Thoracic aorta (tissue), 2 donors: ENCODE results near the gene RPL28. TPM values are rescaled to one million over a fixed set of nuclear protein-coding genes. Genes with fewer than 3 reads are reported as not detected.

Experiments used
- ATAC-seq: fragments of 150-250 bp; one replicate; pipeline ENCODE4 v1.8.0; 2017; ENCODE audit warnings: low read depth; ENCODE audit not compliant: insufficient number of reproducible peaks, low FRiP score
- DNase-seq: peaks from one replicate; pipeline ENCODE4 v3.0.0-alpha.2; 2020; ENCODE audit warnings: low spot score
- H3K27ac ChIP-seq, 2 donors: fragments of 200-600 bp; sonication (generic); 1 replicate in 1 of 2; 2 replicates in 1 of 2; pipeline ENCODE4 v1.5.1; 2016; ENCODE audit warnings: mild to moderate bottlenecking in 2 of 2, moderate library complexity in 2 of 2
- H3K27me3 ChIP-seq: fragments of 200-600 bp; sonication (generic); replicated peaks from 2 replicates; pipeline ENCODE4 v1.6.0; 2016; ENCODE audit warnings: mild to moderate bottlenecking; ENCODE audit not compliant: insufficient read depth
- H3K36me3 ChIP-seq: fragments of 200-600 bp; sonication (generic); one replicate; pipeline ENCODE4 v1.5.1; 2016
- H3K4me1 ChIP-seq, 2 donors: fragments of 200-600 bp; sonication (generic); 1 replicate in 1 of 2; 2 replicates in 1 of 2; pipeline versions ENCODE4 v1.5.1 to v1.6.0; 2016; ENCODE audit warnings: low read depth in 2 of 2, mild to moderate bottlenecking in 1 of 2; ENCODE audit not compliant: control insufficient read depth in 1 of 2
- H3K4me3 ChIP-seq: fragments of 200-600 bp; sonication (generic); 2 replicates; pipeline ENCODE4 v1.5.1; 2016; ENCODE audit warnings: mild to moderate bottlenecking
- H3K9me3 ChIP-seq: fragments of 200-600 bp; sonication (generic); 2 replicates; pipeline ENCODE4 v1.5.1; 2016
- CTCF ChIP-seq: fragments of 200-600 bp; sonication (generic); IDR thresholded peaks from one replicate; pipeline ENCODE4 v1.5.1; 2019; ENCODE audit warnings: antibody characterized with exemption
- total RNA-seq, 2 donors: library from RNA; depleted of rRNA; stranded (reverse); fragments of >200 nt; gene quantifications; one replicate each; pipeline versions ENCODE4 v1.1.0 to v1.2.3, GENCODE V29; 2016

Gene RPL28
- total RNA-seq, 2 donors from 2014 or later, result 175 to 274 TPM

DNA sequence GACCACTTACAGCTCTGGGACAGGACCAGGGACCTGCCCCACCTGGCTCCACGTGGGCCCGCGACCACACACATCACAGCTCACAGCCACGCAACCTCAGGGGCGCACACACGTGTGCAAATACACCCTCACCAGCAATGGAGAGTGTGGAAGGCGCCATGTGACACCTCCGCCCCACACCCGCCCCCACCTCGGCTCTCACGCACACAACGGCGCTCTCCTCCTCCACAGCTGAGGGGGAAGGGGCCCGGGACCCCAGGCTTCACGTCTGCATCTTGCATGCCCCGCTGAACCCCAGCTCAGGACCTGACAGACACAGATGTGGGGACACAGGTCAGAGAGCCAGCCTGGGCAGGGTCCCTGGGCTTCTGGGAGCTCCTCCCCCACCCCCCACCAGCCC, 63.7 kb downstream of the RPL28 start:
- H3K36me3 ChIP-seq, result no peaks in the 10 kb centered on the region
- no peaks in the 10 kb centered on the region for H3K27me3 ChIP-seq
- no peak overlapping the region for H3K4me3 ChIP-seq
- TF ChIP-seq CTCF, result no peak
- no peaks in the 10 kb centered on the region for H3K9me3 ChIP-seq
- H3K4me1 ChIP-seq, result peaks cover 10 to 19% of the 10 kb centered on the region in 2 donors
- DNase-seq (no peak), ATAC-seq (no peak)
- no peak overlapping the region for H3K27ac ChIP-seq

DNA sequence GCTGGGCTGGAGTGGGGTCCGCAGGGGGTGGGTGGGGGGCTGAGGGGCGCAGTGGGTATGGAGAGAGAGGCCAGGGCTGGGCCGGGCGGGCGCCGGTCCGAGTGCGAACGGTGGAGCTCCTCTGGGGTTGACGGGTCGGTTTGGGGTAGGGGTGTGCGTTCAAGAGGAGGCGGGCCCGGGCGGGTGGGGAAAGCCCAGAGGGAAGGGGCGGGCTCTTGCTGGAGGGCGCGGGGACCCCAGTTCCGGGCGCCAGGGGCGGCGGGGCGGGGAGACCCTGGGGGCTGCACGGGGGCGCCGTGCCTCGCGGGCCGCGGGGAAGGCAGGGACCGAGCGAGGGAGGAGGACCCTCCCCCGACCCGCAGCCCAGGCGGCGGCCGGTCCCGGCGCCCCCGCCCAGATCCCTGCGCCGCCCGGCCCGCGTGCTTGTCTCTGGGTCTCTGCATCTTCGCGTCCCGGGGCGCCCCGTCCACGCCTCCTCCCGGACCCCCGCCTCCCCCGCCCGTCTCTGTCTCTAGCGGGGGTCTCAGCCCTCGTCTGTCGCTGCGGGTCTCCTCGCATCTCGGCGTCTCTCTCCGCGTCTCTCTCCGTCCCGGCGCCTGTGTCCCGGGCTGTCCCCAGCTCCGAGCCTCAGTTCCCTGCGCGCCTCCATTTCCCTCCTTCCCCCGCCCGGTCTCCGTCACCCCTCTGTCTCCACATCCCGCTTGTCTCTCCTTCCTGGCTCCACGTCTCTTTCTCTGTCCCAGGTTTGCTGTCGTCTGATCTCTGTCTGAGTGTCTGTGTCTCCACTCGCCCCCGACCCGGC, 65.6 kb downstream of the RPL28 start:
- no peak overlapping the region for H3K27ac ChIP-seq
- ATAC-seq, result no peak
- no peaks in the 10 kb centered on the region for H3K27me3 ChIP-seq
- no peaks in the 10 kb centered on the region for H3K9me3 ChIP-seq
- H3K36me3 ChIP-seq, result no peaks in the 10 kb centered on the region
- peak overlapping the region; percentile 39 for H3K4me3 ChIP-seq
- no peak for TF ChIP-seq CTCF
- H3K4me1 ChIP-seq, result peaks cover 10 to 19% of the 10 kb centered on the region in 2 donors
- no peak for DNase-seq

DNA sequence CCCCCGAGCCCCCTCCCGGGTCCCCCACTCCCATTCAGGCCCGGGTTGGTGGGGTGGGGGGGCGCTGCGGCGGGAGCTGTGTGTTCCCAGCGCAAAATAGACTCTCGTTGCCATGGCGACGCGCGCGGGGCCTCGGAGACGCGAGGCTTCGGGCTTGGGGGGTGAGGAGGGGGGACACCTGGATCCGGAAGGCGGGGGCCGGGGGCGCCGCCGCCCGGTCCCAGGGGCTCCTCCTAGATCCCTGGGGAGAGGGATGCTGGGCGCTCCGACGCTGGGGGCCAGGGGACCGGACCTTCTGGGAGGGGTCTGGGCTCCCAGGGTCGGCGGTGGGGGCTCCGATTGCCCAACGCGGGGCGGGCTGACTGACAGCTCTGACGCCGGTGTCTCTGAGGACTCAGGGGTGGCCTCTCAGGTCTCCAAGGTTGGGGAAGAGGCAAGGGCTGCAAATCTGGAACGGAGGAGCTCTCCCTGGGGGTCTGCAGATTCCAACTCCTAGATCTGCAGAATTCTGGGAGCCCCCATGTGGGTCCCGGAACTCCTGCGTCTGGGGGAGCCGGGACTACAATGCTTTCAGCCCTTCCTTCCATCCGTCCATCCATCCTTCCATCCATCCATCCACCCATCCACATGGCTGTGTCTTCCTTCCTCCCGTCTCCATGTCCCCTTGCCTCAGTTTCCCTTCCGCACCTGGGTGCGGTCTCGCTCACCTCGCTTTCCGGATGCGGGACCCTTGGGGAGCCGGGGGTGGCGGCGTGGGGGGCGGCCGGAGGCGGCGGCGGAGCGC, 66.4 kb downstream of the RPL28 start:
- TF ChIP-seq CTCF, result no peak

More for the DNA sequence above, 66.4 kb downstream of the RPL28 start:
- Histone ChIP-seq H3K4me1 (peaks cover 10 to 19% of the 10 kb centered on the region in 2 donors), H3K9me3 (no peaks in the 10 kb centered on the region), H3K4me3 (peak overlapping the region; percentile 39), H3K36me3 (no peaks in the 10 kb centered on the region), H3K27me3 (no peaks in the 10 kb centered on the region), H3K27ac (no peak overlapping the region)
- DNase-seq (no peak), ATAC-seq (no peak)

Other genes with a start within 250 kb of the RPL28 start
- gene TNNT1, start 236.7 kb upstream of the RPL28 start, total RNA-seq, result not detected
- not detected for gene TNNI3, start 228.2 kb upstream of the RPL28 start, total RNA-seq
- not detected for gene DNAAF3, start 219.3 kb upstream of the RPL28 start, total RNA-seq
- gene SYT5, start 205.6 kb upstream of the RPL28 start, total RNA-seq, result not detected
- gene PTPRH, start 176.4 kb upstream of the RPL28 start, total RNA-seq, result 1 to 10 TPM in 1 of 2 donors, under 1 TPM in 1; 0.14 to 1.1 TPM
- 1 to 10 TPM; 2.4 to 4.8 TPM for gene TMEM86B, start 157.2 kb upstream of the RPL28 start, total RNA-seq
- 10 to 100 TPM; 46.7 to 52.3 TPM for gene PPP6R1, start 126.9 kb upstream of the RPL28 start, total RNA-seq
- 10 to 100 TPM; 26.8 to 26.9 TPM for gene HSPBP1, start 105.8 kb upstream of the RPL28 start, total RNA-seq
- gene BRSK1, start 101.9 kb upstream of the RPL28 start, total RNA-seq, result 10 to 100 TPM; 10.8 to 16.7 TPM
- gene TMEM150B, start 60.6 kb upstream of the RPL28 start, total RNA-seq, result 1 to 10 TPM in 1 of 2 donors, not detected in 1; 6.8 TPM
- 10 to 100 TPM; 10.2 to 25.2 TPM for gene KMT5C, start 46.1 kb upstream of the RPL28 start, total RNA-seq
- not detected for gene COX6B2, start 31.2 kb upstream of the RPL28 start, total RNA-seq
- gene GARIN5B, start 22.7 kb upstream of the RPL28 start, total RNA-seq, result not detected
- gene IL11, start 15.5 kb upstream of the RPL28 start, total RNA-seq, result under 1 TPM in 1 of 2 donors, not detected in 1; 0.92 TPM
- gene TMEM190, start 9.1 kb upstream of the RPL28 start, total RNA-seq, result not detected
- 1 to 10 TPM in 1 of 2 donors, not detected in 1; 4.2 TPM for gene TMEM238, start 1.6 kb upstream of the RPL28 start, total RNA-seq
- 10 to 100 TPM; 16.3 to 17.9 TPM for gene UBE2S, start 21.9 kb downstream of the RPL28 start, total RNA-seq
- gene SHISA7, start 57.4 kb downstream of the RPL28 start, total RNA-seq, result not detected
- 10 to 100 TPM; 18.8 to 27.4 TPM for gene ISOC2, start 75.7 kb downstream of the RPL28 start, total RNA-seq
- not detected for gene C19orf85, start 78.8 kb downstream of the RPL28 start, total RNA-seq
- gene ZNF628, start 90.7 kb downstream of the RPL28 start, total RNA-seq, result 1 to 10 TPM; 3.5 to 7.2 TPM
- 1 to 10 TPM; 3.4 to 3.8 TPM for gene NAT14, start 99.3 kb downstream of the RPL28 start, total RNA-seq
- gene SSC5D, start 102.5 kb downstream of the RPL28 start, total RNA-seq, result 10 to 100 TPM in 1 of 2 donors, 1 to 10 TPM in 1; 4.3 to 58.3 TPM
- not detected for gene SBK2, start 151.2 kb downstream of the RPL28 start, total RNA-seq
- not detected for gene SBK3, start 159.6 kb downstream of the RPL28 start, total RNA-seq
- 1 to 10 TPM; 2.4 to 3.9 TPM for gene ZNF579, start 194.9 kb downstream of the RPL28 start, total RNA-seq
- 10 to 100 TPM in 1 of 2 donors, 1 to 10 TPM in 1; 9.5 to 17.3 TPM for gene FIZ1, start 213.6 kb downstream of the RPL28 start, total RNA-seq
- gene ZNF524, start 214.4 kb downstream of the RPL28 start, total RNA-seq, result 10 to 100 TPM; 21.7 to 26.4 TPM
- 10 to 100 TPM; 11.9 to 14.5 TPM for gene ZNF865, start 219.7 kb downstream of the RPL28 start, total RNA-seq
- gene ZNF784, start 238.6 kb downstream of the RPL28 start, total RNA-seq, result 10 to 100 TPM in 1 of 2 donors, 1 to 10 TPM in 1; 8.5 to 13.0 TPM